CD4-positive, alpha-beta T cell treated with Interleukin-21 for 1 hour (primary cell): Measurements from ENCODE around the gene ZCCHC10.
"Not testable (repeated sequence)": the region's sequence is repeated elsewhere in the genome, so short reads cannot be mapped to it uniquely, and the experiment has no call there.

ENCODE experiments used
- DNase-seq: peaks from one replicate; pipeline ENCODE4 v3.0.0-alpha.2; 2020

ZCCHC10 gene

DNA sequence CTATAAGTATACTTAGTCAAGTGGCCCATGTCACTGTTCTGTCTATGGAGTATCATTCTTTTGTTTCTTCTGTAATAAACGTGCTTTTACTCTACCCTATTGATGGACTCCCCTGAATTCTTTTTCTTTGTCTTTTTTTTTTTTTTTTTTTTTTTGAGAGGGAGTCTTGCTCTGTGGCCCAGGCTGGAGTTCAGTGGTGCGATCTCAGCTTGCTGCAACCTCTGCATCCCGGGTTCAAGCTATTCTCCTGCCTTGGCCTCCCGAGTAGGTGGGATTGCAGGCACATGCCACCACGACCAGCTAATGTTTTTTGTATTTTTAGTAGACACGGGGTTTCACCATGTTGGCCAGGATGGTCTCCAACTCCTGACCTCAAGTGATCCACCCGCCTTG, 53.9 kb downstream of the ZCCHC10 start:
- DNase-seq = not testable (repeated sequence)

DNA sequence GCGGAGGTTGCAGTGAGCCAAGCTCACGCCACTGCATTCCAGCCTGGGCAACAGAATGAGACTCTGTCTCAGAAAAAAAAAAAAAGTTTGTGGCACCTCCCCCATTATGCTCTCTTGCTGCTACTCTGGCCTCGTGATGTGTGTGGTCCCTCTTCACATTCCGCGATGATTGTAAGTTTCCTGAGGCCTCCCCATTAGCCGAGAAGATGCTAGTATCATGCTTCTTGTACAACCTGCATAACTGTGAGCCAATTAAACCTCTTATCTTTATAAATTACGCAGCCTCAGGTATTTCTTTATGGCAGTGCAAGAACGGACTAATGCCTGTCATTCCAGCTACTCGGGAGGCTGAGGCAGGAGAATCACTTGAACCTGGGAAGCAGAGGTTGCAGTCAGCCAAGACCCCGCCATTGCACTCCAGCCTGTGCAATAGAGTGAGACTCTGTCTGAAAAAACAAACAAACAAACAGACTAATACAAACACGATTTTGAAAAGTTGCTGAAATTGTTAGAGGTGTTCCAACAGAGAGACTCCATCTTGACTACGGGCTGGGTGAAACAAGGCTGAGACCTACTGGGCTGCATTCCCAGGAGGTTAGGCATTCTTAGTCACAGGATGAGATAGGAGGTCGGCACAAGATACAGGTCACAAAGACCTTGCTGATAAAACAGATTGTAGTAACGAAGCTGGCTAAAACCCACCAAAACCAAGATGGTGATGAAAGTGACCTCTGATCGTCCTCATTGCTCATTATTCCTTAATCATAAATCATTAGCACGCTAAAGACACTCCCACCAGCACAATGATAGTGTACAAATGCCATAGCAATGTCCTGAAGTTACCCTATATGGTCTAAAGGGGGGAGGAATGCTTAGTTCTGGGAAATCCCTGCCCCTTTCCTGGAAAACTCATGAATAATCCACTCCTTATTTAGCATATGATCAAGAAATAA, 54.6 kb downstream of the ZCCHC10 start:
- no peak for DNase-seq

DNA sequence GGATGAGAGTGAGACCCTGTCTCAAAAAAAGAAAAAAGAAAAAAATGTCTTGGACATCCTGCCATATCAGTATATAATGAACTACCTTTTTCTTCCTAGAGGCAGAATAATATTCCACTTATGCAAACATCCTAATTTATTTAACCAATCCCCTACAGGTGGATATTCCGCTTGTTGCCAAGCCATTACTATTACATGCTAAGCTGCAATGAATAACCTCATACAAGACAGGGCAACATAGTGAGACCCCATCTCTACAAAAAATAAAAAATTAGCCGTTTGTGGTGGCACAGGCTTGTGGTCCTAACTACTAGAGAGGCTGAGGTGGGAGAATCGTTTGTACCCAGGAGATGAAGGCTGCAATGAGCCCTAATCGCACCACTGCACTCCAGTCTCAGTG, 61.2 kb downstream of the ZCCHC10 start:
- DNase-seq = no peak

DNA sequence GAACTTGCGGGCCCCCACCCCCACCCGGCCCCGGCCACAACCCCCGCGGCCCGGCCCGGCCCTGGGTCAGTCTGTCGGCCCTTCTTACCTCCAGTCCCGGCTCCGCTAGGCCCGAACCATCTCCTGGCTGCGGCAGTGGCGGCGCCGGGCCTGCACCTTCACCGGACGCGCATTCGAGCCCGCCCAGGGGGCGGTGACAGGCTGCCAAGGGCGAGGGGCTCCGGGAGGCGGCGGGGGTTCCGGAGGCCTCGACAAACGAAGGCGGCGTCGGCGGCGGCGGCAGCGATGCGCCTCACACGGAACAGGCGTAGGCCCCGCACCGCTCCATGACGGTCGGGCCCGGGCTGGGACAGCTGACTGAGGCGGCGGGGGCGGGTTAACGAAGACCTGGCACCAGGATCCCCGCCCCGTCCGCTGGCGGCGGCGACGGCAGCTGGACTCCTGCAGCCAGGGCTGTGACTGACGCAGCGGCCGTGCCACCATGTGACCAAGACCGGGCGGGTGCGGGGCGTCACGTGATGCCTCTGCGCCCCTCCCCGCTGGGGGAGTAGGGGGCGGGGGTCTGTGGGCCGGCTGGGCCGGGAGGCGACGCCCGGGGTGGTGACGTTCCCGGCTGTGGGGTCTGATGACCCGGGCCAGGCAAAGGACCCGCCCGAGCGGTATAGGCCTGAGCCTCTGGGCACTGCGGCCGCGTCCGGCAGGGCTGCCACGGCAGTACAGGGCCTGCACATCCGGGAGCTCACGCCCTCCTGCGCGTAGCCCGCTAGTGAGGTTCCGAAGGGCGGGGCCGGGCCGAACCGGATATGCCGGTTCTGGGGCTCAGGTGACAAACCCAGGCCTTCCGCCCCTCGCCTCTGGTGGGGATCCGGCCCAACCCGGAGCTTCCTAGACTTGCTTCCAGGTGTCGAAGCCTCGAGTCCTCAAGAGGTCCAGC, 62.9 kb downstream of the ZCCHC10 start, which contains the start of gene AFF4:
AFF4 (minus strand) TSS at position 464 of the 934 bp plus-strand sequence. CDS start 26,445 bp downstream, outside the sequence.
- DNase-seq = peak; percentile 91

DNA sequence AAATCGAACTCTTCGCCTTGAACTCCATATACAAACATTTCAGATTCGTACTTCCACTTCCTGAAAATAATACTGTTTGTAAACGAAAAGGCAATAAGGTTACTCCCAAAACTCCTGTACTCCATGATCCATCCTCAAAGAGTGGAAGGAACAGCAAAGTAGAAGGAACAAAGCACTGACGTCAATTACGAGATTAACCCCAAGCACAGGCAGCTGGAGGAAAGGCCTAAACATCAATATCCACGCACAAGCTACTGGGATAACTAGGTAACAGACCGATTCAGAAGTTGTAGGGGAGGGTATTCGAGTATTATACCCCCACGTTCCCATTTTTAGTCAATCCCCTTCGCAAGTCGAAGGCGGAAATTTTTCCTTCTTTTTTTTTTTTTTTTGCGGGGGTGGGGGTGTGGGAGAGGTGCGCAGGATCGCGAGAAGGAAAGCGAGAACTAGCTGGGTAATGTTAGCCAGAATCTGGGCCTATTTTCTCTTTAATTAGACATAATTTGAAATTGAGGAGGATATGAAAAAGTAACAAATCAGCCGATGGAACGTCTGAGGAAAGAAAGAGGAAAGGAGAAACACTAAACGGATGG, 63.8 kb downstream of the ZCCHC10 start:
- DNase-seq = peak; percentile 35

DNA sequence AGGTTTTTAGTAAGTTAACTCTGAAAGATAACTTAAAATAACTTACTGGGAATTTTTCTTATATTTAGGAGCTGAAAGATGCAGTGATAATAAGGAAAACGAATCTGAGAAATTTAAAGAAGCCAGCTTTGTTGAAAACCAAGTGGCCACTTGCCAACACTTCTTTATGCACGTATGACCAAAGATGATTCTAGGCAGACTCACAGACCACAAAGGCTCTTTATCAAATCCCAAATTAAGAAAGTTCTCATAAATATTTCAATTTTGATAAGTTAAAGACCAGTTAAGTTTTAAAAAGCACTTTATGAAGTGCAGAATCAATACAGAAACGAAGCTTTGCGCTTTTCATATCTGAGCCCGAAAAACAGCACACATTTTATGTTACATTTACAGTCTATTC, 64.5 kb downstream of the ZCCHC10 start:
- no peak for DNase-seq

DNA sequence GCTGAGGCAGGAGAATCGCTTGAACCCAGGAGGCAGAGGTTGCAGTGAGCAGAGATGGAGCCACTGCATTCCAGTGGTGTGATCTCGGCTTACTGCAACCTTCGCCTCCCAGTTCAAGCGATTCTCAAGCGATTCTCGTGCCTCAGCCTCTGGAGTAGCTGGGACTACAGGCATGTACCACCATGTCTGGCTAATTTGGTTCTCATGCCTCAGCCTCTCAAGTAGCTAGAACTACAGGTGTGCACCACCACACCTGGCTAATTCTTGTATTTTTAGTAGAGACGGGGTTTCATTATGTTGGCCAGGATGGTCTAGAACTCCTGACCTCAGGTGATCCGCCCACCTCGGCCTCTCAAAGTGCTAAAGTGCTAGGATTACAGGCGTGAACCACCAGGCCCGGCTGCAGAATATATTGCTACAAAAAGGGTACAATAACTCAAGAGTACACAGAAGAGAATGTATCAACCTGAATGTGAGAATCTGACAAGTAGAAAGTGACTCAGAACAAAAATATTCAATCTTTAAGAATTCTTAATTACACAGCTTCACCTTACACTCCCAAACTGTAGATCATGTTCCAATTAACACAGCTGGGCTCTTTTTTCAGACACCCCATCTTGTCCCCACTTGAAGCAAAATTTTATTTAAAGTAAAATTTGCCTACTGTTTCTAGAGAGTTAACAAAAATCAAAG, 65.1 kb downstream of the ZCCHC10 start:
- not testable (repeated sequence) for DNase-seq

DNA sequence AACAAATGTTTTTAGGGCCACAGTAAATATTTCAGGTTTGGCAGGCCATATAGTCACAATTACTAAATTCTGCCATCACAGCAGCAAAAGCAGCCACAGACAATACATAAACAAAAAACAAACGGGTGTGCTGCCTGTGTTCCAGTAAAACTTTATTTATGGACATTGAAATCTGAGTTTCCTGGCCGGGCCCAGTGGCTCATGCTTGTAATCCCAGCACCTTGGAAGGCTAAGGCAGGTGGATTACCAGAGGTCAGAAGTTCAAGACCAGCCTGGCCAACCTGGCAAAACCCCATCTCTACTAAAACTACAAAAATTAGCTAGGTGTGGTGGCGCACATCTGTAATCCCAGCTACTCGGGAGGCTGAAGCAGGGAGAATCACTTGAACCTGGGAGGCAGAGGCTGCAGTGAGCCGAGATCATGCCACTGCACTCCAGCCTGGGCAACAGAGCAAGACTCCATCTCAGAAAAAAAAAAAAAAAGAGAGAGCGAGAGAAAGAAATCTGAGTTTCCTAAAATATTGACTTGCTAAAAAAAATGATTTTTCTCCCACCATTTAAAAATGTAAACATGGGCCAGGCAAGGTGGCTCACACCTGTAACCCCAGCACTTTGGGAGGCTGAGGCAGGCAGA, 70.1 kb downstream of the ZCCHC10 start:
- not testable (repeated sequence) for DNase-seq

DNA sequence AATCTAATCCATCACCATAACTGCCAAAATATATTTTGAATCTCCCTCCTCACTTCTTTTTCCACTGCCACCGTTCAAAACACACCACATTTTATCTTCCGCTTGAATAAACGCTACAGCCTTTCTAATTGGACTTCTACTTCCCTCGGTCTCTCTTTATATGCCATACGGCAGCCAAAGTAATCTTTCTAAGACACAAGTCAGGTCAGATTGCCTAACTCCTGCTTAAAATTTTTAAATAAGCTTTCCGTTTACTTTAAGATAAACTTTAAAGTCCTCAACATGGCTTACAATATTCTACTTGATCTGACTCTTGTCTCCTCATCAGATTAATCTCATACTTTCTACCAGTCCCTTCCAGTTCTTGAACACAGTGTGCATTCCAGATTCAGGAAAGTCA, 72.6 kb downstream of the ZCCHC10 start:
- DNase-seq = no peak

DNA sequence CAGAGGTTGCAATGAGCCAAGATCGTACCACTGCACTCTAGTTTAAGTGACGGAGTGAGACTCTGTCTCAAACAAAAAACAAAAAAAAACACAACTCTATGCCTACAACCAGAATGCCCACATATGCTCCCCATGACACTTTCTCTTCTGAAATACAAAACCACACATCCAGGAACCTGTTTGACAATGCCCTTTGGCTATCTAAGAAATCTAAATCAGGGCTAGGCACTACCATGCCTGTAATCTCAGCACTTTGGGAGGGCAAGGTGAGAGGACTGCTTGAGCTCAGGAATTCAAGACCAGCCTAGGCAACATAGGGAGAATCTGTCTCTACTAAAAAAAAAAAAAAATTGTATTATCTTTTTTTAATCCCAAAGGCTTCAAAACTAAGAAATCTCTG, 73.5 kb downstream of the ZCCHC10 start:
- DNase-seq = no peak

DNA sequence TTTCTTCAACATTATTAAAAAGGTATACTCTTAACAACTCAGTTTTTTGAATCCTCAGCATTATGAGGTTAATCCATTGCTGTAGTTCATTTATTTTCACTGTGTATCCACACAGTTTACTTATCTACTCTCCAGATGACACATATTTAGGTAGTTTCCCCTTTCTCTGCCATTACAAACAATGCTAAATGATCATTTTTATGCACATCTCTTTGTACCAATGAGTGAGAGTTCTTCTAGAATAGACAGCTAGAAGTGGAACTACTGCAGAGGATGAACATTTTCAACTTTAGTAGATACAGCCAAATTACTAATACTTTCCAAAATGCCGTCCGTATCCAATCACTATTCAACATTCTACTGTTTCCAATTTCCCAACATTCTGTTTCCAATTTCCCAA, 74.5 kb downstream of the ZCCHC10 start:
- no peak for DNase-seq

DNA sequence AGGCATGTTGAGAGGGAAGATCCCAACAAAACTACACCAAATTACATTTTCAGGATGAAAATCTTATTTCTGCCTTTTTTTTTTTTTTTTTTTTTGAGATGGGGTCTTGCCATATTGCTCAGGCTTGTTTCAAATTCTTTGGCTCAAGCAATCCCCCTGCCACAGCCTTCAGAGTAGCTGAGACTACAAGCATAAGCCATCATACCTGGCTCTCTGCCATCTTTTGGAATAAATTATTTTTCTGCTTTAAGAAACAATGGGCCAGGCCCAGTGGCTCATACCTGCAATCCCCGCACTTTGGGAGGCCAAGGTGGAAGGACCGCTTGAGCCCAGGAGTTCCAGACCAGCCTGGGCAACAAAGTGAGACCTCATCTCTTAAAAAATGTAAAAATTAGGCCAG, 77.2 kb downstream of the ZCCHC10 start:
- DNase-seq = no peak

DNA sequence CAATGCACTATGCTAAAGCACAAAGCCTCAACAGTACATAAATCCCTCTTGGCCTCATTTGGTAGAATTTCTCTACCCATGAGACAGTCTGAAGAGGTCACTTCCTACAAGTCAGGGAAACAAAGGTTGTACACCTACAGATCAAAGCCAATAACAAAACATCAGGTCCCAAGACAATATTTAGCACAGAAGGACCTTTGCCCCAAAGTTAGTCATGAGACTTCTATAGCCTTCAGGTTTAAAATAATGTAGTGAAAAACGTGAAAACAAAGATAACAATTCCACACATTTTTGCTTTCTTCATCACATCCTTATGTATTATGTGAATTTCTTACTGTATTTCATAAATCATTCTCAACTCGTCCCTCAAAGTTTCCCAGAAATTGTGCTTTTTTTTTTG, 78.7 kb downstream of the ZCCHC10 start:
- no peak for DNase-seq
